Activated naive CD8-positive, alpha-beta T cell treated with anti-CD3 and anti-CD28 coated beads, Interleukin-2, amount 10 ng/mL, durations not matched to agents 7 days and 5 days (primary cell): ENCODE data around the gene LRRC61. TPM values are rescaled to one million over a fixed set of nuclear protein-coding genes. Genes with fewer than 3 reads are reported as not detected.

Source experiments
- ATAC-seq: fragments of 150-1000 bp; cut with Tn5 transposase; one replicate; pipeline ENCODE4 v1.10.0; 2021; ENCODE audit warnings: low read depth, moderate library complexity
- POLR2A ChIA-PET: fragments of 350-600 bp; sonication (Branson Sonifier 250); formaldehyde crosslinking; loops from one replicate; lab custom pipeline; 2021; ENCODE audit warnings: antibody characterized with exemption; lab: Charles Lee
- DNase-seq: peaks from one replicate; pipeline ENCODE4 v3.0.0; 2021
- H3K27ac Mint-ChIP-seq: one replicate; pipeline ENCODE4 v1.8.0; 2022; ENCODE audit warnings: mild to moderate bottlenecking, mixed read lengths
- H3K27me3 Mint-ChIP-seq: one replicate; pipeline ENCODE4 v1.8.0; 2022; ENCODE audit warnings: mild to moderate bottlenecking, moderate library complexity, mixed read lengths
- H3K36me3 Mint-ChIP-seq: one replicate; pipeline ENCODE4 v1.8.0; 2021; ENCODE audit warnings: mild to moderate bottlenecking, mixed read lengths
- H3K4me1 Mint-ChIP-seq: one replicate; pipeline ENCODE4 v1.8.0; 2021; ENCODE audit warnings: mixed read lengths
- H3K4me3 Mint-ChIP-seq: one replicate; pipeline ENCODE4 v1.8.0; 2022; ENCODE audit warnings: mild to moderate bottlenecking, moderate library complexity, mixed read lengths
- H3K9me3 Mint-ChIP-seq: one replicate; pipeline ENCODE4 v1.8.0; 2021; ENCODE audit warnings: mixed read lengths
- total RNA-seq, 2 experiments: library from RNA; stranded (reverse); gene quantifications; one replicate each; pipeline ENCODE4 v1.2.3, GENCODE V29; 2021

Gene LRRC61
- total RNA-seq, 2 experiments from 2014 or later = 16.6 to 17.2 TPM

DNA sequence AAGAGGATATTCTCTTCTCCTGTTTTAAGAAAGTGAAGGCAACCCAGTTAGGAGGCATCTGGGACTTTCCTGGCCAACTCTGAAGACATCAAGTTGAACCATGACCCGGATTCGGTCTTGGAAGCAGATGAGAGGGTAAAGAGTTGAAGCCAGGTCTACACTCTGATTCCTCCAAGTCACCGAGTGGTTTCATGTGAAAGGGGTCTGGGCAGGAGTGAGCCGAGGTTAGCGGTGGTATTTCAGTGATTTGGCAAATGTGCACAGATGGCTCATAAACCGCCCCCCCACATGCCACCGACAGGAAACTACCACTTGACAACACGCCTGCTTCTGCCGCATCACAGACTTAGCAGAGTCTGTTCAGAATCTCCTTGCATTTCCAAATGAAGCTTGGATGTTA lies 34.1 kb downstream of the LRRC61 start:
- Mint-ChIP-seq H3K36me3 (peaks cover 7% of the 10 kb centered on the region), H3K27me3 (peaks cover 6% of the 10 kb centered on the region), H3K27ac (peak overlapping the region; percentile 80), H3K9me3 (peaks cover 3% of the 10 kb centered on the region), H3K4me3 (peak overlapping the region; percentile 73), H3K4me1 (peaks cover 37% of the 10 kb centered on the region)
- POLR2A ChIA-PET = interaction anchor here (1.0 kb wide), 1 partner anchor 12 kb away, joined by 5 read pairs; the partner anchor contains the start of gene REPIN1
- ATAC-seq (peak; percentile 80), DNase-seq (peak; percentile 67)

DNA sequence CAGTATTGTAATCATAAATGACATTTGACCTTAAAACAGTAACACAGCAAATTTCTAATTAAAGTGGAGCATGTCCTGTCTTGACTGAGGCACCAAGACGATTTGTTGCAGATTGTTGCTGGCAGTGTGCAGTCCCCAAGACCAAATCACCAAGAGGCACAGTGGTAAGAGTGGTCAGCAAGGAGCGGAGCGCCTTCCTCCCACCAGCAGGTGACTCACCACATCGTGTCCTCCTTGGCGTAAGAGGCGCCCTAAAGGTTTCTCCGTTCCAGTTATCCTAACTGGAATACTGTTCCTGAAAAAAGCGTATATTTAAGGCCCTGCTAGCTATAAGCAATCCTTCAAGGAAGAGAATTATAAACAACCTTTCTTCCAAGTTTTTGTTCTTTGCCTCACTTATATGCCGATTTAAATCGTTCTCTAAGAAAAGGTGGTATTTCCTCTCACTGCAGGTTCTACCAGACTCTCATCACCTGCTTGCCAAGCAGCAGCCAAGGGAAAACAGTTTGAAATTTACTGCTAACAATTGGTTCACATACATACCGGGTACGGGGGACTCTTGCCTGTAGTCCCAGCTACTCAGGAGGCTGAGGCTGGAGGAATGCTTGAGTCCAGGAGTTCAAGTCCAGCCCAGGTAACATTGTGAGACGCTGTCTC lies 34.7 kb downstream of the LRRC61 start:
- DNase-seq (no peak), ATAC-seq (peak; percentile 43)
- Mint-ChIP-seq H3K9me3 (peaks cover 3% of the 10 kb centered on the region), H3K36me3 (peaks cover 7% of the 10 kb centered on the region), H3K4me1 (peaks cover 37% of the 10 kb centered on the region), H3K27me3 (peaks cover 6% of the 10 kb centered on the region), H3K27ac (peak overlapping the region; percentile 80), H3K4me3 (peak overlapping the region; percentile 73)
- POLR2A ChIA-PET = interaction anchor here (1.0 kb wide), 1 partner anchor 11 kb away, joined by 5 read pairs; the partner anchor contains the start of gene REPIN1

DNA sequence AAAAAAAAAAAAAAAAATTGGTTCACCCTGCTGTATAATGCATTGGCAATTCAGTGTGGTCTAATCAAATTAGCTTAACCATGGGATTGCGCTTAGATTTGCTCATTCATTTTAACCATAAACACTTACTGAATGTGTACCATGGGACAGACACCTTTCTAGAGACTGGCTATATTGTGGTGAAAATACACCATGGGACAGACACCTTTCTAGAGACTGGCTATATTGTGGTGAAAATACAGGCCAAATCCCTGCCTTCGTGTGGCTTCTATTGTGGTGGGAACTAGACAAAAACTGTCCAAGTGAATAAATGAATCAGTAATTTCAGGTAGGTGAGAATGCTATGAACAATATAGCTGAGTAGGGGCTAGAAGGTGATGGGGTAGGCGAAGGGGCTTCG lies 35.3 kb downstream of the LRRC61 start:
- Mint-ChIP-seq H3K4me1 (peaks cover 37% of the 10 kb centered on the region), H3K36me3 (peaks cover 7% of the 10 kb centered on the region), H3K27ac (peak overlapping the region; percentile 71), H3K27me3 (peaks cover 6% of the 10 kb centered on the region), H3K9me3 (peaks cover 3% of the 10 kb centered on the region), H3K4me3 (no peak overlapping the region)
- DNase-seq = no peak
- no peak for ATAC-seq
- POLR2A ChIA-PET = no interaction called here

DNA sequence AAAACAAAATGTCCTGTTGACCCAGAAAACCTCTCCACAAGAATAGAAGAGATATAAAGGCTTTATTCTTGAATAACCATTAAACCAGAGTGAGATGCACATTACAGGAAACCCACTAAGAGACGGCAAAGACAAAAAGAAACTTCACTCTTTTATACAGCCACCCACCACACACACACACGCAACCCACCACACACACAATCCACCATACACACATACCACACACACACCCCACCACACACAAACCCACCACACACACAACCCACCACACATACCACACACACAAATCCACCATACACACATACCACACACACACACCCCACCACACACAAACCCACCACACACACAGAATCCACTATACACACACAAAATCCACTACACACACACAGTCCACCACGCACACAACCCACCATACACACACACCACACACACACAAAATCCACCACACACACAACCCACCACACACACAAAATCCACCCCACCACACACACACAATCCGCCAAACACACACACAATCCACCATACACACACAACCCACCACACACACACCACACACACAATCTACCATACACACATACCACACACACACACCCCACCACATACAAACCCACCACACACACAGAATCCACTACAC lies 36.0 kb downstream of the LRRC61 start:
- Mint-ChIP-seq H3K36me3 (peaks cover 7% of the 10 kb centered on the region), H3K9me3 (peaks cover 3% of the 10 kb centered on the region), H3K4me3 (peak overlapping the region; percentile 12), H3K4me1 (peaks cover 41% of the 10 kb centered on the region), H3K27me3 (peaks cover 6% of the 10 kb centered on the region), H3K27ac (peak overlapping the region; percentile 71)
- ATAC-seq = no peak
- peak; percentile 41 for DNase-seq
- POLR2A ChIA-PET = no interaction called here

DNA sequence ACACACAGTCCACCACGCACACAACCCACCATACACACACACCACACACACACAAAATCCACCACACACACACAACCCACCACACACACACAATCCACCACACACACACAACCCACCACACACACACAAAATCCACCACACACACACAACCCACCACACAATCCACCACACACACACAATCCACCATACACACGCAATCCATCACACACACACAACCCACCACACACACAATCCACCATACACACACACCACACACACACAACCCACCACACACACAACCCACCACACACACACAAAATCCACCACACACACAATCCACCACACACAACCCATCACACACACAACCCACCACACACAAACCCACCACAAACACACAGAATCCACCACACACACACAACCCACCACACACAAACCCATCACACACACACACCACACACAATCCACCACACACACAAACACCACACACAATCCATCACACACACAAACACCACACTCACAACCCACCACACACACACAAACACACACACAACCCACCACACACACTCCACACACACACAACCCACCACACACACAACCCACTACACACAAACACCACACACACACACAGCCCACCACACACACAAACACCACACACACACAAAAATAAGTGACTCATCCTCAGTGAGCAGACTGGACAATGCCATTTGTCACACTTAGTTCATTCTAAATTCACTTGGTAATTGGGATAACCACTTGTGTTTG lies 36.6 kb downstream of the LRRC61 start:
- Mint-ChIP-seq H3K36me3 (peaks cover 7% of the 10 kb centered on the region), H3K4me3 (peak overlapping the region; percentile 47), H3K27ac (peak overlapping the region; percentile 83), H3K4me1 (peaks cover 44% of the 10 kb centered on the region), H3K9me3 (peaks cover 3% of the 10 kb centered on the region), H3K27me3 (peaks cover 6% of the 10 kb centered on the region)
- DNase-seq (no peak), ATAC-seq (no peak)
- POLR2A ChIA-PET = no interaction called here

DNA sequence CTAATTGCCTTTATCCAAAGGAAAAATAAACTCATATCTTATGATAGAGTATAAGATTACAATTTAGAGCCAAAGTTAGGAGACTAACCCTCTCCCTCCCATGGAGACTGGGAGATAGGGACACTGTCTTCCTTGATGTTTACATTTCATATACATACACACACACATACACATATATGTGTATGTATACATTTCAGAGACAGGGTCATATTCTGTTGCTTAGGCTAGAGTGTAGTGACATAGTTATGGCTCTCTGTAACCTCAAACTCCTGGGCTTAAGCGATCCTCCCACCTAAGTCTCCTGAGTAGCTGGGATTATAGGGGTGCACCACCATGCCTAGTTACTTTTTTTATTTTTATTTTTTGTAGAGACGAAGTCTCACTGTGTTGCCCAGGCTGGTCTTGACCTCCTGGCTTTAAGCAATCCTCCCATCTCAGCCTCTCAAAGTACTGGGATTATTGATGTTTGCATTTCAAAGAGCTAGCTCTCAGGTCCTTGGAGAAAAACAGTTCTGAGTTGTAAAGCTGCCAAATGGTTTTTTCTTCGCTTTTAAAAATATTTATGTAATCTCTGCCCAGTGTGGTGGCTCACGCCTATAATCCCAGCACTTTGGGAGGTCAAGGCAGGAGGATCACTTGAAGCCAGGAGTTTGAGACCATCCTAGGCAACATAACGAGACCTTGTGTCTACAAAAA lies 37.4 kb downstream of the LRRC61 start:
- peaks cover 3% of the 10 kb centered on the region for H3K9me3 Mint-ChIP-seq
- peak overlapping the region; percentile 83 for H3K27ac Mint-ChIP-seq
- H3K4me1 Mint-ChIP-seq = peaks cover 46% of the 10 kb centered on the region
- H3K4me3 Mint-ChIP-seq = peak overlapping the region; percentile 47
- peak; percentile 3 for DNase-seq
- ATAC-seq = no peak
- H3K27me3 Mint-ChIP-seq = peaks cover 6% of the 10 kb centered on the region
- H3K36me3 Mint-ChIP-seq = peaks cover 7% of the 10 kb centered on the region
- POLR2A ChIA-PET = no interaction called here

DNA sequence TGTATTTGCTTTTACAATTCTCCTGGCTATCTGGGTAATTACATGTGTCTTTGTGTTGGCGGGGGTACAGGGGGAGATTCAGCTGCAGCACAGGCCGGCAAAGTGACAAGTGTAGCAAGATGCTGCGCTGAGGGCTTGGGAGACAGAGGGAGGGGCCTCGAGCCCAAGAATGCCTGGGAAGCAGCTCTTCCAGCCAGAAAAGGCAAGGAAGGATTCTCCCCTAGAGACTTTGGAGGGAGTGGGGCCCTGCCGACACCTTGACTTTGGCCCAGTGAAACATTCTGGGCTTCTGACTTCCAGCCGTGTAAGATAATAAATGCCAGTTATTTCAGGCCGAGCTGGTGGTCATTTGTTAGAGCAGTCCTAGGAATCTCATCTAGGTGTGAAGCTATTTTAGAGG lies 38.2 kb downstream of the LRRC61 start:
- Mint-ChIP-seq H3K36me3 (peaks cover 7% of the 10 kb centered on the region), H3K4me1 (peaks cover 46% of the 10 kb centered on the region), H3K27me3 (peaks cover 6% of the 10 kb centered on the region), H3K9me3 (peaks cover 3% of the 10 kb centered on the region), H3K4me3 (no peak overlapping the region), H3K27ac (no peak overlapping the region)
- POLR2A ChIA-PET = interaction anchor here (0.5 to 0.6 kb wide), 2 partner anchors 10 to 11 kb away, joined by 3 to 4 read pairs; no protein-coding TSS in a partner anchor
- ATAC-seq = no peak
- no peak for DNase-seq

DNA sequence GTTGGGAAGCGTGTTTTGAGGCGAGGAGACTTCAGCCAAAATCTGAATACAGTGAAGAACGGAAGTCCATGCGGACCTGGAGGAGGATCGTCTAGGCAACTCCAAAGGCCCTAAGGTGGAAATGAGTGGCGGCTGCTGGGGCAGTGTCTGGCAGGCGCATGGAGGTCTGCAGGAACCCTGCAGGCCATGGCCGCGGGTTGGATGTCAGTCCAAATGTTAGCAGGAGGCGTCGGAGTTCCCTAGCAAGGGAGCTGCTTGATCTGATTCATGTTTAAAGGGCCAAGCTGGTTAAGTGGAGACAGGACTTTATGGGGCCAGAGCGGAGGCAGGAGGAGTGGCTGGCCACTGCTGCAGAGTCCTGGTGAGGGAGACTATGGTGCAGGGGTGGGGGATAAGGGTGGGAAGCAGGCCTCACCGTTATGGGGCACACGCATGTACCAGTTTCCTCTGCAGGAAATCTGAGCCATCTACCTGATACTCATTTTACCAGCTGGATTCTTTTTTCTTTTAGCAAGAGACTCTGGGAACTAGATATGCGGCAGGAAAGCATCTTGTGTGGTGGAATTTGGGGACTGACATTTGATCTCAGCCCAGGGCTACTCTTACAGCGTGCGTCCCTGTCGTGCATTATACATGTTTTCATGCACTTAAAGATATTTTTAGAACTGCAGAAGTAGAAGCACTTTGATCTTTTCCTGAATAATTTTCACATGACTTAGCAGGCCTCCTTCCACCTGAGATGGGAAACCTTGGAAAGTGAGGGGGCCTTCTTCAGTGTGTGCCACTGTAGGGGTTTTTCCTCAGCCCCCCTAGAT lies 38.9 kb downstream of the LRRC61 start:
- peaks cover 3% of the 10 kb centered on the region for H3K9me3 Mint-ChIP-seq
- peaks cover 7% of the 10 kb centered on the region for H3K36me3 Mint-ChIP-seq
- ATAC-seq (no peak), DNase-seq (no peak)
- H3K27ac Mint-ChIP-seq = no peak overlapping the region
- H3K27me3 Mint-ChIP-seq = peaks cover 6% of the 10 kb centered on the region
- H3K4me3 Mint-ChIP-seq = no peak overlapping the region
- POLR2A ChIA-PET = interaction anchor here (0.6 kb wide), 1 partner anchor 9 kb away, joined by 3 read pairs; no protein-coding TSS in a partner anchor
- peaks cover 46% of the 10 kb centered on the region for H3K4me1 Mint-ChIP-seq

DNA sequence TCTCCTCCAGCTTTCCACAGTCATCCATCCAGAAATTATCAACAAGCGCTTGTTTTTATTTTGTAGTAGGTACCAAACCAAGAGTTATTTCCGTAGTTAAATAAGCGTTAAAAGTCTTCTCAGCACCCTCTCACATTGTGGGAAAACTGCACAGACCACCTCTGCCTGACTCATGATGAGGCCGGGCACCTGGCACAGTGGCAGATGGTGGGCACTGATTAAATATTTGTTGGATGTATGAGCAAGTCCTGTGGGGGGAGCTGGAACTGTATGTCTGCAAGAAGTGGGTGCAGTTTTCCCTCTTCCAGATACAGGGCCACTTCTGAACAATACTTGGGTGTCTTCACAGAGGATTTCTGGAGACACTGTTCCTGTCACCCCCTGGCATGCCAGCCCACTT lies 40.2 kb downstream of the LRRC61 start:
- POLR2A ChIA-PET = interaction anchor here (1.4 kb wide), 1 partner anchor 41 kb away, joined by 4 read pairs; no protein-coding TSS in a partner anchor
- Mint-ChIP-seq H3K27me3 (peaks cover 6% of the 10 kb centered on the region), H3K36me3 (peaks cover 7% of the 10 kb centered on the region), H3K9me3 (peaks cover 3% of the 10 kb centered on the region), H3K27ac (no peak overlapping the region), H3K4me1 (peaks cover 38% of the 10 kb centered on the region), H3K4me3 (no peak overlapping the region)
- ATAC-seq = no peak
- no peak for DNase-seq

DNA sequence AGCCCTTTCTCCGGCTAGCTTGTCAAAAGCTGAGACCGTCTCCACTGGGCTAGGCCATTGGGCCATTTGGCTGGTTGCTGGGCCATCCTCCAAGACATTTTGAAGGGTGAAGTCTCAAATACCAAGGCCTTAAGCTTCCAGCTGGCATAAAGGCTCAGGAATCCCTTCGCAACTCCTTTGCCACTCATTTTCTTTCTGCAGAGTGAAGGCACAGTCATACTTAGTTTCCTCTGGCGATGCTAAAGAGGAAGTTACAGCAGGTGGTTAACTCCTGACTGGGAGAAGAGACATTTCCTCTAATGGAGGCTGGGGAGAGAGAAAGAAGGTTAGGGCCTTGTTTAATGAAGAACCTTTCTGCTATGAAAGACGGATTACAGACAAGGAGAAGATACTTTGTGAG lies 40.7 kb downstream of the LRRC61 start:
- POLR2A ChIA-PET = interaction anchor here (1.4 kb wide), 1 partner anchor 41 kb away, joined by 4 read pairs; no protein-coding TSS in a partner anchor
- ATAC-seq = no peak
- Mint-ChIP-seq H3K36me3 (peaks cover 7% of the 10 kb centered on the region), H3K9me3 (peaks cover 3% of the 10 kb centered on the region), H3K4me3 (peak overlapping the region; percentile 19), H3K27me3 (peaks cover 6% of the 10 kb centered on the region), H3K27ac (no peak overlapping the region), H3K4me1 (peaks cover 33% of the 10 kb centered on the region)
- no peak for DNase-seq

DNA sequence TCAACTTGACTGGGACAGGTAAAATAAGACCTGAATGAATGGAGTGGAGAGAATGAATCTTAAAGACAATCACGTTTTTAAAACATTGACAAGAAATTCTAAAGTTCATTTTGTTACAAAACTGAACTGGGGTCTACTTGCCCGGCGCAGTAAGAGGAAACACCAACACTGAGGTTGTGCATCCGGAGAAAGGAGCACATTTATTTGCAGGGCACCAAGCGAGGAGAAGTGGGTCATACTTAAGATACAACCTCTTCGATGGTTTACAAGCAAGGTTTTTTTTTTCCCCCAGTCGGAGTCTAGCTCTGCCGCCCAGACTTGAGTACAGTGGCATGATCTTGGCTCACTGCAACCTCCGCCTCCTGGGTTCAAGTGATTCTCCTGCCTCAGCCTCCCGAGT lies 42.0 kb downstream of the LRRC61 start:
- Mint-ChIP-seq H3K4me3 (no peak overlapping the region), H3K27me3 (peaks cover 4% of the 10 kb centered on the region), H3K27ac (no peak overlapping the region), H3K4me1 (peaks cover 32% of the 10 kb centered on the region), H3K36me3 (peaks cover under 1% of the 10 kb centered on the region), H3K9me3 (peaks cover under 1% of the 10 kb centered on the region)
- POLR2A ChIA-PET = interaction anchor here (1.2 kb wide), 1 partner anchor 41 kb away, joined by 7 read pairs; no protein-coding TSS in a partner anchor
- no peak for ATAC-seq
- no peak for DNase-seq
